Progenitor cell of endocrine pancreas (in vitro differentiated cells): ENCODE data around the gene FMN1. TPM values are rescaled to one million over a fixed set of nuclear protein-coding genes. Genes with fewer than 3 reads are reported as not detected.
A peak's percentile ranks its signal among the peaks of the same experiment; 100 is the strongest.

Experiments used
- DNase-seq: peaks from one replicate; pipeline ENCODE4 v3.0.0; 2021; ENCODE audit warnings: low spot score; ENCODE audit not compliant: unreplicated experiment
- H3K27ac Mint-ChIP-seq: 2 replicates; pipeline ENCODE4 v1.8.0; 2021; ENCODE audit warnings: mild to moderate bottlenecking, moderate library complexity, mixed read lengths
- H3K27me3 Mint-ChIP-seq: 2 replicates; pipeline ENCODE4 v1.8.0; 2021; ENCODE audit warnings: mixed read lengths
- H3K36me3 Mint-ChIP-seq: 2 replicates; pipeline ENCODE4 v1.8.0; 2022; ENCODE audit warnings: mixed read lengths; ENCODE audit not compliant: insufficient read depth
- H3K4me1 Mint-ChIP-seq: 2 replicates; pipeline ENCODE4 v1.8.0; 2021; ENCODE audit warnings: low read depth, mixed read lengths
- H3K4me3 Mint-ChIP-seq: 2 replicates; pipeline ENCODE4 v1.8.0; 2021; ENCODE audit warnings: low read depth, mild to moderate bottlenecking, moderate library complexity, mixed read lengths
- H3K9me3 Mint-ChIP-seq: 2 replicates; pipeline ENCODE4 v1.8.0; 2021; ENCODE audit warnings: low read depth, mixed read lengths
- total RNA-seq: library from RNA; stranded (reverse); gene quantifications from 2 replicates; pipeline ENCODE4 v1.2.1, GENCODE V29; 2021
- TF ChIP-seq, protein P1 (sequence below): fragments of 200-600 bp; sonication (generic); IDR thresholded peaks from one replicate; pipeline ENCODE4 v1.5.0; 2021; ENCODE audit warnings: antibody characterized with exemption, mild to moderate bottlenecking; ENCODE audit not compliant: unreplicated experiment

FMN1 gene
- total RNA-seq, 1 donor from 2014 or later, result 0.41 TPM

DNA sequence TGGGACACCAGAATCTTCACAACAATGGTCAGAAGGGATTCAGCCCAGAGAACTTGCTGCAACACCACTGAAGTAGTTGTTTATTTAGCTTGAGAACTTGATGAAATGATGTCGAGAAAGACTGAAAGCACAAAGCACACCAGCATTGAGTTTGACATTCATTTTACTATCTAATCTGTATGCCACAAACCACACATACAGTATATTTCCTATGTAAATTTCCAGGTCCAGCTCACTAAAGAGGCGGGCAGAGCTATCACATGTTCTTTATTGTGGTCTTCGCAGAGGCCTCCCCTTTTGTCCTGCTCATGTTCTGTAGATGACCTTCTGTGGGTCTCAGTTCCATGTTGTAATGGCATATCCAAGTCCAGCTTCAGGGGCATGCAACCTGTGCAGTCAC is 10.4 kb upstream of the FMN1 start:
- no peak overlapping the region for H3K4me3 Mint-ChIP-seq
- TF ChIP-seq, protein P1, sequence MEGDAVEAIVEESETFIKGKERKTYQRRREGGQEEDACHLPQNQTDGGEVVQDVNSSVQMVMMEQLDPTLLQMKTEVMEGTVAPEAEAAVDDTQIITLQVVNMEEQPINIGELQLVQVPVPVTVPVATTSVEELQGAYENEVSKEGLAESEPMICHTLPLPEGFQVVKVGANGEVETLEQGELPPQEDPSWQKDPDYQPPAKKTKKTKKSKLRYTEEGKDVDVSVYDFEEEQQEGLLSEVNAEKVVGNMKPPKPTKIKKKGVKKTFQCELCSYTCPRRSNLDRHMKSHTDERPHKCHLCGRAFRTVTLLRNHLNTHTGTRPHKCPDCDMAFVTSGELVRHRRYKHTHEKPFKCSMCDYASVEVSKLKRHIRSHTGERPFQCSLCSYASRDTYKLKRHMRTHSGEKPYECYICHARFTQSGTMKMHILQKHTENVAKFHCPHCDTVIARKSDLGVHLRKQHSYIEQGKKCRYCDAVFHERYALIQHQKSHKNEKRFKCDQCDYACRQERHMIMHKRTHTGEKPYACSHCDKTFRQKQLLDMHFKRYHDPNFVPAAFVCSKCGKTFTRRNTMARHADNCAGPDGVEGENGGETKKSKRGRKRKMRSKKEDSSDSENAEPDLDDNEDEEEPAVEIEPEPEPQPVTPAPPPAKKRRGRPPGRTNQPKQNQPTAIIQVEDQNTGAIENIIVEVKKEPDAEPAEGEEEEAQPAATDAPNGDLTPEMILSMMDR, result no peak
- H3K27me3 Mint-ChIP-seq, result no peaks in the 10 kb centered on the region
- DNase-seq, result no peak
- no peaks in the 10 kb centered on the region for H3K36me3 Mint-ChIP-seq
- H3K27ac Mint-ChIP-seq, result no peak overlapping the region
- no peaks in the 10 kb centered on the region for H3K9me3 Mint-ChIP-seq
- H3K4me1 Mint-ChIP-seq, result peaks cover 24% of the 10 kb centered on the region

DNA sequence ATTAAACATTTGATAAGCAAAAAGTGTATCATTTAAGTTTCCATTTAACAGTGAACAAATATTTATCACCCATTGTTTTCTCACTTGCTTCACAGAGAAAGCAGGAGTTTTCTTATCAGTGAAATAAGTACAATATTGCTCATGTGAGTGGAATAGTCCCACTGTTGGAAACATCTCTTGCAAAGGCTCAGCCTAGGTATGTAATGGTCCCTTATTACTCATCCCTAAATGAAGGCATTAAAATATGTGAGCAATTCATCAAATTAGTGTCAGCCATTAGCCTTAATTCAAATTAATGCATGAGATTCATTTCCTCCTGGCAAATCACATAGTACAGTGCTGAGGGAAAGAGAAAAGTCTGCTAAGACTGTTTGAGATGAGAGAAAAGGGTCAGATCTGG is 9.6 kb upstream of the FMN1 start:
- H3K4me3 Mint-ChIP-seq, result no peak overlapping the region
- H3K9me3 Mint-ChIP-seq, result no peaks in the 10 kb centered on the region
- H3K27ac Mint-ChIP-seq, result no peak overlapping the region
- H3K27me3 Mint-ChIP-seq, result no peaks in the 10 kb centered on the region
- no peak for DNase-seq
- H3K36me3 Mint-ChIP-seq, result no peaks in the 10 kb centered on the region
- TF ChIP-seq, protein P1, result no peak
- peaks cover 27% of the 10 kb centered on the region for H3K4me1 Mint-ChIP-seq

DNA sequence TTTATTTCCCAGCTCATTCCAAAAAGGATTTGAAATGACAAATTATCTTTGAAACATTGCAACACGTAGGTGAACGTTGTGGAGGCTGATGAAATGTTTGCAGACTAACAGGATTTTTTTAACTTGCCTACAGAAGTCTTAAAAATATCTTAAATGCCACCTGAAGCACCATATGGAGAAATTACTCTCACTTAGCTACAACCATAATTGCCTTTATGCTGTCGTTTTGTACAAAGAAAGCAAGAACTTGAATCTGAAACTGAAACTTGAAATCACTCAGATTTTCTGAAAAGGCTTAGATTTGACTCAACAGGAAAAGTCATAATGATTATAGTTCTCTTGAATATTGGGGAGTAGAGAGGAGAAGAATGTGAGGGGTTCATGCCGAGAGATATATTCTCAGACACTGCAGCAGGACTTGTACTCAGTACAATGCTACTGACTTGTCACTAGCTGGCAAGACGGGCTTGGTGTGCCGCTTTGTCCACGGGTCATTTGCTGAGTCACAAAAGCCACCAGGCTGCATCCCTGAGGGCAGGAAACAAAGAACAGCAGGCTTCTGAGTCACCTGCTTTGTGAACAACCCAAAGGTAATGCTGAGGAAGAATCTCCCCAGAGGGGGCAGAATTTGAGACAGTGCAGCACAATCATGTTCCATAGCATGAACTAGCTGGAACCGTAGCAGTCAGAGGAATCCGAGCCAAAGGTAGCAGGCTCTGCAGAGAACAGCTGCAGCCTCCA is 7.1 kb upstream of the FMN1 start:
- TF ChIP-seq, protein P1, result peak; percentile 44
- no peaks in the 10 kb centered on the region for H3K36me3 Mint-ChIP-seq
- peak; percentile 13 for DNase-seq
- no peak overlapping the region for H3K4me3 Mint-ChIP-seq
- H3K4me1 Mint-ChIP-seq, result peaks cover 27% of the 10 kb centered on the region
- peak overlapping the region; percentile 84 for H3K27ac Mint-ChIP-seq
- no peaks in the 10 kb centered on the region for H3K9me3 Mint-ChIP-seq
- peaks cover under 1% of the 10 kb centered on the region for H3K27me3 Mint-ChIP-seq

DNA sequence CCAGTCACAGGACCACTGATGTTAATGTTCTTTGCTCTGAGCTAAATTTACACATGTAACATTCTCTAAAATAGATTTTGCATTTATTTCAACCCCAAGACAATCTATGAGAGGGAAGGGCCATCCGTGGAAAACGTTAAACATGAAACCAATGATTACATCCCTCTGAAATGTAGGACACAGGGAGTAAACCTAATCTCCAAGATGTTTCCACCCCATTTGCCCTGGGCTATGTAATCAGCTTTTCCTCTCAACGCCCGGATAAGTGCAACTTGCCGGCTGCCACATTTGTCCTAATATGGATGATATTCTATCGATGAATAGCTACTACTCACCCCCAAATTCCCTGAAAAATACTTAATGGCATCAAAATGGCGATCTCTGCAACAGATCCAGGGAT is 6.4 kb upstream of the FMN1 start:
- H3K27ac Mint-ChIP-seq, result peak overlapping the region; percentile 67
- no peak for DNase-seq
- H3K27me3 Mint-ChIP-seq, result peaks cover 8% of the 10 kb centered on the region
- H3K4me3 Mint-ChIP-seq, result no peak overlapping the region
- TF ChIP-seq, protein P1, result no peak
- H3K9me3 Mint-ChIP-seq, result no peaks in the 10 kb centered on the region
- H3K36me3 Mint-ChIP-seq, result no peaks in the 10 kb centered on the region
- peaks cover 27% of the 10 kb centered on the region for H3K4me1 Mint-ChIP-seq

DNA sequence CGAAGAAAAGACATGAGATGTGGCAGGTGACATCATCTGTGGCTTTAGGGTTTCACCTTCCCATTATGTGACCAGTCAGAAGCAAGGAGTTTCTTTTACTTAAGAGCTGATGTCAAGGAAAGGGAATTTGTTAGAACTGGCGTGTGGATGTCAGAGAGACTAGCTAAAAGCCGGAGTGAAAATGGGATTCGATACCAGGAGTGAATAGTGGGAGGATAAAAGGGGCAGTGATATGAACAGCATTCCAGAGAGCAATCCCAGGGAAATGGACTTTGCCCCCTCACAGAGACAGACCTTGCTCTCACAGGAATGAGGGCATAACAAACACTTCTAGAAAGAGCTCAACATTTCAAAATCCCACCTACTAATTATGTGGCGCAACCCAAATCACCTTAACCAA is 5.9 kb upstream of the FMN1 start:
- Mint-ChIP-seq H3K27ac (peak overlapping the region; percentile 67), H3K4me3 (peak overlapping the region; percentile 4)

More for the DNA sequence above, 5.9 kb upstream of the FMN1 start:
- Mint-ChIP-seq H3K36me3 (no peaks in the 10 kb centered on the region), H3K27me3 (peaks cover 10% of the 10 kb centered on the region), H3K9me3 (no peaks in the 10 kb centered on the region), H3K4me1 (peaks cover 27% of the 10 kb centered on the region)
- DNase-seq, result no peak
- TF ChIP-seq, protein P1, result no peak
